ENCODE measurements around the gene MUC7.

The MUC7 gene

GRCh38 chr4:70522626-70523025 lies 50.6 kb downstream of the MUC7 start:
- H3K36me3 ChIP-seq (ENCODE audit: low read depth): no peaks in the 10 kb centered on the region
- no peak for TF ChIP-seq CTCF (IDR thresholded peaks at IDR 0.05; ENCODE audit: poor library complexity, severe bottlenecking)
- H3K4me3 ChIP-seq (ENCODE audit: severe bottlenecking): no peak overlapping the region
- peak; percentile 42 for ATAC-seq (ENCODE audit: low read depth)
- H3K27me3 ChIP-seq (ENCODE audit: insufficient read depth, poor library complexity, severe bottlenecking): no peaks in the 10 kb centered on the region
- peak overlapping the region; percentile 86 for H3K27ac ChIP-seq (ENCODE audit: poor library complexity, severe bottlenecking)
- peaks cover 29% of the 10 kb centered on the region for H3K4me1 ChIP-seq (ENCODE audit: insufficient read depth, poor library complexity, severe bottlenecking)
- H3K9me3 ChIP-seq (ENCODE audit: severe bottlenecking): no peaks in the 10 kb centered on the region
- no peak for DNase-seq (ENCODE audit: low spot score)

- H3K4me3 ChIP-seq (ENCODE audit: severe bottlenecking): no peak overlapping the region
- ATAC-seq (ENCODE audit: low read depth) (no peak), DNase-seq (ENCODE audit: low spot score) (no peak)
- no peaks in the 10 kb centered on the region for H3K36me3 ChIP-seq (ENCODE audit: low read depth)
- no peaks in the 10 kb centered on the region for H3K27me3 ChIP-seq (ENCODE audit: insufficient read depth, poor library complexity, severe bottlenecking)
- H3K9me3 ChIP-seq (ENCODE audit: severe bottlenecking): no peaks in the 10 kb centered on the region
- no peaks in the 10 kb centered on the region for H3K4me1 ChIP-seq (ENCODE audit: insufficient read depth, poor library complexity, severe bottlenecking)
- no peak overlapping the region for H3K27ac ChIP-seq (ENCODE audit: poor library complexity, severe bottlenecking)
- no peak for TF ChIP-seq CTCF (IDR thresholded peaks at IDR 0.05; ENCODE audit: poor library complexity, severe bottlenecking)
These were observed 59.0 kb downstream of the MUC7 start for GRCh38 chr4:70530997-70531396.

GRCh38 chr4:70531981-70532380 lies 60.0 kb downstream of the MUC7 start:
- DNase-seq (ENCODE audit: low spot score) (no peak), ATAC-seq (ENCODE audit: low read depth) (no peak)
- Histone ChIP-seq H3K27me3 (ENCODE audit: insufficient read depth, poor library complexity, severe bottlenecking) (no peaks in the 10 kb centered on the region), H3K27ac (ENCODE audit: poor library complexity, severe bottlenecking) (no peak overlapping the region), H3K4me3 (ENCODE audit: severe bottlenecking) (no peak overlapping the region), H3K9me3 (ENCODE audit: severe bottlenecking) (no peaks in the 10 kb centered on the region), H3K4me1 (ENCODE audit: insufficient read depth, poor library complexity, severe bottlenecking) (no peaks in the 10 kb centered on the region), H3K36me3 (ENCODE audit: low read depth) (no peaks in the 10 kb centered on the region)
- no peak for TF ChIP-seq CTCF (IDR thresholded peaks at IDR 0.05; ENCODE audit: poor library complexity, severe bottlenecking)

Data from RWPE2 (cell line).